Fibroblast of mammary gland (primary cell): ENCODE results near the gene PADI3.

Experiments used
- DNase-seq: peaks from one replicate; pipeline ENCODE4 v3.0.0-alpha.2; 2010; ENCODE audit warnings: low read depth
- H3K4me3 ChIP-seq: 2 replicates; pipeline ENCODE4 v1.5.1; 2011; ENCODE audit warnings: low read depth, mild to moderate bottlenecking, low read length, moderate library complexity; ENCODE audit not compliant: control insufficient read depth
- CTCF ChIP-seq: conservative IDR thresholded peaks from 2 replicates; pipeline ENCODE4 v1.5.1; 2011; ENCODE audit warnings: low read depth, low read length, inconsistent platforms; ENCODE audit not compliant: control insufficient read depth, insufficient read depth

The PADI3 gene

GRCh38 chr1:17204546-17205440 lies 44.1 kb upstream of the PADI3 start, which contains the start of gene PADI1:
Gene PADI1 (plus strand): TSS chr1:17205128. CDS start chr1:17205218, 90 bp downstream.
- no peak within 1 kb of the TSS for H3K4me3 ChIP-seq
- no peak for DNase-seq
- TF ChIP-seq CTCF: no peak

- DNase-seq: no peak
- TF ChIP-seq CTCF: no peak
- no peak overlapping the region for H3K4me3 ChIP-seq
Observed at GRCh38 chr1:17205652-17206051, 43.2 kb upstream of the PADI3 start.

GRCh38 chr1:17206196-17206595 lies 42.7 kb upstream of the PADI3 start:
- no peak for TF ChIP-seq CTCF
- no peak for DNase-seq
- H3K4me3 ChIP-seq: no peak overlapping the region

- no peak for TF ChIP-seq CTCF
- DNase-seq: no peak
- H3K4me3 ChIP-seq: no peak overlapping the region
Observed at GRCh38 chr1:17207046-17207445, 41.9 kb upstream of the PADI3 start.

- TF ChIP-seq CTCF: no peak
- no peak overlapping the region for H3K4me3 ChIP-seq
- no peak for DNase-seq
Observed at GRCh38 chr1:17207540-17207939, 41.4 kb upstream of the PADI3 start.

GRCh38 chr1:17207966-17208418 lies 40.9 kb upstream of the PADI3 start:
- peak; percentile 75 for DNase-seq
- H3K4me3 ChIP-seq: no peak overlapping the region

More at GRCh38 chr1:17207966-17208418, 40.9 kb upstream of the PADI3 start:
- TF ChIP-seq CTCF: no peak
